Endothelial cell of umbilical vein (primary cell): ENCODE measurements around the gene BNIPL.

Source experiments
- CTCF ChIP-seq, 2 donors: IDR thresholded peaks; 1 replicate in 1 of 2; 2 replicates in 1 of 2; pipeline ENCODE4 v1.5.1; 2011; ENCODE audit warnings: low read length in 2 of 2, mild to moderate bottlenecking in 2 of 2, moderate library complexity in 2 of 2, control low read depth in 1 of 2, inconsistent platforms in 1 of 2, low read depth in 1 of 2; ENCODE audit not compliant: insufficient read depth in 1 of 2; ENCODE audit errors: extremely low read depth in 1 of 2
- POLR2A ChIP-seq: IDR thresholded peaks from 2 replicates; pipeline ENCODE4 v1.6.1; 2012; ENCODE audit warnings: low read depth, mild to moderate bottlenecking, control low read depth, low read length

GRCh38 chr1:151059109-151060006 is 23.0 kb downstream of the BNIPL start, which contains the start of gene CDC42SE1:
- TF ChIP-seq CTCF (IDR thresholded peaks at IDR 0.05; ENCODE audit: extremely low read depth in 1 of 2, insufficient read depth in 1 of 2, low read depth in 1 of 2, low read length in 2 of 2) (peak; percentile 60 to 88), POLR2A (peak; percentile 89)
